Activated CD8-positive, alpha-beta memory T cell treated with anti-CD3 and anti-CD28 coated beads, Interleukin-2, amount 50 U/mL, for 24 hours (primary cell): Measurements from ENCODE around the gene PTPRG.

Experiments used
- DNase-seq: peaks from one replicate; pipeline ENCODE4 v3.0.0-alpha.2; 2020; ENCODE audit errors: extremely low read depth

Gene PTPRG

DNA sequence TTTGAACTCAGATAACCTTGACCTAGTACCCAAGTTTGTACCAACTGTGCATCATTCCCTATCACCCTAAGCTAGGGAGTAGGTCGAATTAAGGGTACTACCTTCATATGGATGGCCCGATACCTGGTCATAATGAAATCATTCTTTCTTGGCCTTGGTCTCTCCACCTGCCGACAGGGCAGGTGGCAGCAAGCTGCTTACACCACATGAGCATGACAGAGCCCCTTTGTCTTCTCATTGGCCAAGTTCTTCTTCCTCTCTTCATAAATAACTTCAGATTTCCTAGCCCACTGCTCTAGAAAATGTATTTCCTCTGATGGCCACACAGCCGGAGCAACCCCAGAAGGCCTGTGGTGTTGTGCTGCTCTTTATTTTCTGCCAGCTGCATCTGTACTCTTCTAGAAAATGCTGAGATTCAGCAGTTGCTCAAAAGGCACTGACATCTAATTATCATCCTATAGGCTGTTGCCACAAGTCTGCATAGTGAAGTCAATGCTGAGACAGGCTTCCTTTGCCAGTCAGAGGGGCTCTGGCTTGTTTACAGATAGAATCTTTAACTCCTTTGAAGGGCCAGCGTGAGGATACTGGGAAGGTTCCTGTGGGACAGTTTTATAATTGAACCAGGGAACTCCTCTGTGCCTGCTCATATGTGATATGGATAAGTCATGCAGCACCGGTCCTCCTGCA, 304.2 kb downstream of the PTPRG start:
- no peak for DNase-seq

- DNase-seq: no peak
Measured at GRCh38 chr3:61866153-61866542, 304.8 kb downstream of the PTPRG start.

- no peak for DNase-seq
Measured at GRCh38 chr3:61866961-61867461, 305.6 kb downstream of the PTPRG start.

GRCh38 chr3:61868499-61868898, 307.1 kb downstream of the PTPRG start:
- no peak for DNase-seq

- no peak for DNase-seq
Measured at GRCh38 chr3:61869371-61869770, 308.0 kb downstream of the PTPRG start.

- DNase-seq: no peak
Measured at GRCh38 chr3:61871644-61872043, 310.3 kb downstream of the PTPRG start.

- no peak for DNase-seq
Measured at GRCh38 chr3:61872077-61872706, 310.8 kb downstream of the PTPRG start.

DNA sequence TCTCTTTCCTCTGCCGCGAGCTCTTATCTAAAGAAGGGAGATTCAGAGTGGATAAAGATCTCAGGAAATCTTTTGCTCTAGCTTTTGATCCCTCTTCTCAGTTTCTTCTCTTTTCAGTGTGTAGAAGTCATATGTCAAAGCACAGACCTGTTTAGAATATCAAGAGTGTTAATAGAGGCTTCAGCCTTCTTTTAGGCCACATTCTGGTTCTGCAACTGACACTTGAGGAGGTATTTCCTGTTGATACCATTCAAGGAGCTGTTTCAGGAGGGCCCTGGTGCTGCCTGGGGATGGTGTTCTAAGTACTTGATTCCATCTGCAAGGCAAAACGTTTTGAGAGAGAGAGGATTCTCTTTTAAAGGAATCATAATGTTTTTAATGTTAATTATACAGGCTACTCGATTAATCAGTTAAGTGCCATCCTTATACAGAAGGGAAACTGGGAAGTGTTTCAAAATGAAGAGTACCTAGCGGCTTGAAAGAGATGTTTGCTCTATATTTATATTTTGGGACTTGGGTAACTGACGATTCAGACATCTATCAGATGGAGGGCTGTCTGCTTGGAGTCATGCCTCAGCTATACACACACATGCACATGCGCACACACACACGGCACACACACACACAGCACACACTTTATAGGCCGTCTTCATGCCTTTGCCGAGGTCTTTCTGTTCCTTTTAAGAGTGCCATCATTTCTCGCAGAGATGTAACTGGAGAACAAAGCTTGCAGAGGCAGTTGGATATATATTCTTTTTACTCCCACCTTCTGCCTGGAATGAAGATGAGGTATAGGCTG, 313.9 kb downstream of the PTPRG start:
- no peak for DNase-seq

DNA sequence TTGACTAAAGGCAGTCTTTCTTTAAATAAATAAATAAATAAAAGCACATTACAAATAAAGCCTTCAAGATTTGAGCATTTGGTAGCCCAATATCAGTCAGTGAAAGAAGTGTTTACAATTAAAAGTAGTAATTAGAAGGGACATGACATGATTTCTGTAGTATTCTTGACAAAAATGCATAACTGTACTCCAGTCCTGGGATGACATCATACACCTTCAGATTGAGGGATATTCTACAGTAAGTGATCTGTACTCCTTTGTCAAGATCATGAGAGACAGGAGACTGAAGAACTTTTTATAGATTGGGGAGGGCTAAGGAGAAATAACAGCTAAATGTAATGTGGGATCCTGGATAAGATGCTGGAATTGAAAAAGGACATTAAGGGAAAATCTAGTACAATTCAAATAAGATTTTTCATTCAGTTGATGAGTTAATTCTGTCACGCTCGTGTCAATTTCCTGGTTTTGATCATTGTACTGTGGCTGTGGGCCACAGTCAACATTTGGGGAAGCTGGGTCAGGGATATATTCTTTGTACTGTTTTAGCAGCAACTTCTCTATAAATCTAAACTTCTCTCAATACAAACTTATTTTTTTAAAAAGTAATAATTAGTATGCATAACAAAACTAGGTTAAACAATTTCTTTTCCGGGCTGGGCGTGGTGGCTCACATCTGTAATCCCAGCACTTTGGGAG, 314.8 kb downstream of the PTPRG start:
- no peak for DNase-seq

- no peak for DNase-seq
Measured at GRCh38 chr3:61876797-61877196, 315.4 kb downstream of the PTPRG start.

GRCh38 chr3:61877359-61878138, 316.2 kb downstream of the PTPRG start:
- DNase-seq: no peak

- no peak for DNase-seq
Measured at GRCh38 chr3:61882253-61882652, 320.9 kb downstream of the PTPRG start.

- DNase-seq: no peak
Measured at GRCh38 chr3:61884794-61885193, 323.4 kb downstream of the PTPRG start.

GRCh38 chr3:61885414-61885813, 324.0 kb downstream of the PTPRG start:
- no peak for DNase-seq

- DNase-seq: no peak
Measured at GRCh38 chr3:61887206-61887605, 325.8 kb downstream of the PTPRG start.

DNA sequence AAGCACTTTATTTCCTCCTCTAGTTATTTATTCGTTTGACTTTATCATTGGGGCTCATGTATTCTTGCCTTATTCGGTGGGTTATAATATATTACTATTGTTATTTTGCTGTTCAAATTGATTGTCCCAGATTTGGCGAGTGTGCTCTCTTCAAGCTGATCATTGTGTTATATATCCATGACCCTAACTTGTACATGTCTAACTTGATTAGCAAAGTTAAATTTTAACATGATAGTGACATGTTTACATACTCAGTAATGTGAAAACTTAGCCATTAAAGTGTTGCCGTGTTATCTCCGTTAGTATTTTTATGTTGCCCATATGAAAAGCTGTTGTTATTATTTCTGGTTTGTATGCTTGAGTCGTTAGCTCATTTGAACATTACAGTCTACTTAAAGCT, 327.9 kb downstream of the PTPRG start:
- no peak for DNase-seq

- DNase-seq: no peak
Measured at GRCh38 chr3:61890167-61890566, 328.8 kb downstream of the PTPRG start.

DNA sequence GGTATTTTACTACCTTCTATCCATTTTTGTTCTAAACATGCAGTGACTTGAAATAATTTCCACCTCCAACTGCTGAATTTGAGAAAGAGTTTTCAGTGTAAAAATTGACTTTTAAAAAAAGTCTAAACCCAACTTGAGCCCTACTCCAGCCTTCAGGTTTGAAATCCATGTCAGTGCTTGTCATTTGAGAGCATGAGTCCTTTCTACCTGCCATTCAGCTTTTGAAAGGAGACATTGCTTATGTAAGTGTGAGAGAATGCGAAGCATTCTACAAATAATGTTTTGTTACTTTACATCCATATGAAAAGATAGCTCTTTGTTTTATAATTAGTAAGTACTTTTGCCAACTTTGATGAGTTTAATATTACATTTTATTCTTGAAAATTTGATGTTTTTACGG, 329.2 kb downstream of the PTPRG start:
- DNase-seq: no peak

GRCh38 chr3:61892891-61893290, 331.5 kb downstream of the PTPRG start:
- DNase-seq: no peak

DNA sequence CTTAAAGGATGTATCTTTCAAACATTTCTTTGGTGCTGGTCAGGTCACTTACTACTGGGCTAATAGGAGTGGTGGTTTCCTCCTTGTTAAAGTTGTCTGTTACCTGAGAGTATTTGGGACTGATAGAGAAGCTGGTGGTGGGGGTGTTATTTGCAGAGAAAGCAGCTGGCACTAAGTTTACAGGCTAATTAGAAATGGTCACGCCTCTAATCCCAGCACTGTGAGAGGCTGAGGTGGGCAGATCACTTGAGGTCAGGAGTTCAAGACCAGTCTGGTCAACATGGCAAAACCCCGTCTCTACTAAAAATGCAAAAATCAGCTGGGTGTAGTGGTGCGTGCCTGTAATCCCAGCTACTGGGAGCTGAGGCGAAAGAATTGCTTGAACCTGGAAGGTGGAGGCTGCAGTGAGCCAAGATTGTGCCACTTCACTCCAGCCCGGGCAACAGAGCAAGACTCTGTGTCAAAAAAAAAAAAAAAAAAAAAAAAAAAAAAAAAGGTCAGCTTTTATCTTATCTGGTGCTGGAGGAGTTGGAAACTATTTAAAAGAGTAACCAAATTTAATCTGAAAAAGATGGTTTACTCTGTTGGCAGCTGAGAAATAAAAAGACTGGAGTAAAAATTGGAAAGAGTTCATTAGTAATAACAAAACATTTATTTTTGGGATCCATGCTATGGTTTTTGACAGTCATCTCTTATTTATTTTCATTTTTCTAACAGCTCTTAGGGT, 332.6 kb downstream of the PTPRG start:
- no peak for DNase-seq
